ENCODE data around the gene BMP7. TPM values are rescaled to one million over a fixed set of nuclear protein-coding genes. Genes with fewer than 3 reads are reported as not detected.

BMP7 gene
- total and polyA plus RNA-seq, 7 donors: under 0.01 to 5.4 (median 2.5) TPM

DNA sequence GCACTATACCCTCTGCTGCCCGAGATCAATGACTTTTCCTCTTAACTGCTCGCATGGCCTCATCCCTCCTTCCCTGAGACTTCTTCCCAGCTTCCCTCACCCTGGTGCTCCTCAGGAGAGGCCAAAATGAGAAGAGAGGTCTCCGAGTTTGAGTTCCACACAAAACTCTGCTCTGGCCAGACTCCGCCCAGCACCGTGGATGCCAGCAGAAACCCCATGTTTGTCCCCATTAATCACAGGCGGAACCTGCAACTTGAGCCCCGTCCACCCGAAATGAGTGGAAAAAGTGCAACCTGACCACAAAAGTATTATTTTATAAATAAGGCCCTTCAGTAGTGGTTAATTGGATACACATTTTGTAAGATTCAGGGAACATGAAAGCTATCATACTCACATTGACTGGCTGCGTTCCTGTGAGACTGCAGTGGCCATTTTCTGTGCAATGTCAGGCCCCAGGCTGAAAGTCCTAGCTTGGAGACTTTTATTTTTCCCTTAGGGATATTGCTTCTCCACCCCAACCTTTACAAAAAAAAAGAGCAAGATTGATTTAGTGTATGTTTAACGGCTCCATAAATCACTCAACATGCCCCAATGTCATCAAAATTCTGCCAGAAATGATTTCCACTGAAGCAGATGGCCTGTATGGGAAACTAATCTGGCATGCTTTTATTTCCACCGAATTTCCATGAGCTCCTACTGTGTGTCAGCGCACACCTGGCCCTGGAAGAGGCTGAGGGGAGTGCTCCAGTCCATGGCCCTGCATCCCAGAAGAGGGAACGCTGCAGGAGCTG is 134.6 kb downstream of the BMP7 start:
- H3K4me1 ChIP-seq: no peaks in the 10 kb centered on the region
- intact Hi-C loops (cut with DNase I): no loop called here
- TF ChIP-seq POLR2AphosphoS5 (IDR thresholded peaks at IDR 0.05): no peak
- TF ChIP-seq, protein P1, sequence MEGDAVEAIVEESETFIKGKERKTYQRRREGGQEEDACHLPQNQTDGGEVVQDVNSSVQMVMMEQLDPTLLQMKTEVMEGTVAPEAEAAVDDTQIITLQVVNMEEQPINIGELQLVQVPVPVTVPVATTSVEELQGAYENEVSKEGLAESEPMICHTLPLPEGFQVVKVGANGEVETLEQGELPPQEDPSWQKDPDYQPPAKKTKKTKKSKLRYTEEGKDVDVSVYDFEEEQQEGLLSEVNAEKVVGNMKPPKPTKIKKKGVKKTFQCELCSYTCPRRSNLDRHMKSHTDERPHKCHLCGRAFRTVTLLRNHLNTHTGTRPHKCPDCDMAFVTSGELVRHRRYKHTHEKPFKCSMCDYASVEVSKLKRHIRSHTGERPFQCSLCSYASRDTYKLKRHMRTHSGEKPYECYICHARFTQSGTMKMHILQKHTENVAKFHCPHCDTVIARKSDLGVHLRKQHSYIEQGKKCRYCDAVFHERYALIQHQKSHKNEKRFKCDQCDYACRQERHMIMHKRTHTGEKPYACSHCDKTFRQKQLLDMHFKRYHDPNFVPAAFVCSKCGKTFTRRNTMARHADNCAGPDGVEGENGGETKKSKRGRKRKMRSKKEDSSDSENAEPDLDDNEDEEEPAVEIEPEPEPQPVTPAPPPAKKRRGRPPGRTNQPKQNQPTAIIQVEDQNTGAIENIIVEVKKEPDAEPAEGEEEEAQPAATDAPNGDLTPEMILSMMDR (IDR thresholded peaks at IDR 0.05): no peak
- TF ChIP-seq EP300 (IDR thresholded peaks at IDR 0.05): no peak
- TF ChIP-seq POLR2A (IDR thresholded peaks at IDR 0.05): no peak
- WGBS, 2 donors: 70 to 83% methylated on average over 13 of the region's 13 CpGs
- no peaks in the 10 kb centered on the region for H3K9me3 ChIP-seq
- H3K36me3 ChIP-seq: no peaks in the 10 kb centered on the region
- H3K27me3 ChIP-seq: peaks cover 0 to 5% (median 0%) of the 10 kb centered on the region in 3 donors
- H3K4me3 ChIP-seq: no peak overlapping the region
- H3K27ac ChIP-seq: no peak overlapping the region
- no peak for DNase-seq

DNA sequence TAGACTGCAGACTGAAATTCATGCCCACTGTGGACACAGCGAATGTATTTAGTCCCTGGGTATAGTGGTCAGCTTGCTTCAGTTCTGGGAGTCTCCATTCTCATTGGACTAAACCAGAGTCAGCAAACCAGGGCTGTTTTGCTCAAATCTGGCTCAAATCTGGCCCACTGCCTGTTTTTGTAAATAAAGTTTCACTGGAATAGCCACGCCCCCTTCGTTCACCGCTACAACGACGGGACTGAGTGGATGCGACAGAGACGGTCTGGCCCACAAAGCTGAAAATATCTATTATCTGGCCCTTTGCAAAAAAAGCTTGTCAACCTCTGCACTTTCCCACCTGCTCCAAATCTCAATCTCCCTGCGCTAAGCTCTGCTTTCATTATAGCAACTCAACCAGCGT is 135.4 kb downstream of the BMP7 start:
- TF ChIP-seq, protein P1 (IDR thresholded peaks at IDR 0.05): no peak
- TF ChIP-seq POLR2A (IDR thresholded peaks at IDR 0.05): no peak
- TF ChIP-seq POLR2AphosphoS5 (IDR thresholded peaks at IDR 0.05): no peak
- TF ChIP-seq EP300 (IDR thresholded peaks at IDR 0.05): no peak
- intact Hi-C loops (cut with DNase I): no loop called here
- Histone ChIP-seq H3K9me3 (no peaks in the 10 kb centered on the region), H3K27me3 (peaks cover 0 to 5% (median 0%) of the 10 kb centered on the region in 3 donors), H3K27ac (no peak overlapping the region), H3K4me3 (no peak overlapping the region), H3K4me1 (no peaks in the 10 kb centered on the region), H3K36me3 (no peaks in the 10 kb centered on the region)
- no peak for DNase-seq
- 76 to 88% methylated on average over 10 of the region's 10 CpGs for WGBS, 2 donors

DNA sequence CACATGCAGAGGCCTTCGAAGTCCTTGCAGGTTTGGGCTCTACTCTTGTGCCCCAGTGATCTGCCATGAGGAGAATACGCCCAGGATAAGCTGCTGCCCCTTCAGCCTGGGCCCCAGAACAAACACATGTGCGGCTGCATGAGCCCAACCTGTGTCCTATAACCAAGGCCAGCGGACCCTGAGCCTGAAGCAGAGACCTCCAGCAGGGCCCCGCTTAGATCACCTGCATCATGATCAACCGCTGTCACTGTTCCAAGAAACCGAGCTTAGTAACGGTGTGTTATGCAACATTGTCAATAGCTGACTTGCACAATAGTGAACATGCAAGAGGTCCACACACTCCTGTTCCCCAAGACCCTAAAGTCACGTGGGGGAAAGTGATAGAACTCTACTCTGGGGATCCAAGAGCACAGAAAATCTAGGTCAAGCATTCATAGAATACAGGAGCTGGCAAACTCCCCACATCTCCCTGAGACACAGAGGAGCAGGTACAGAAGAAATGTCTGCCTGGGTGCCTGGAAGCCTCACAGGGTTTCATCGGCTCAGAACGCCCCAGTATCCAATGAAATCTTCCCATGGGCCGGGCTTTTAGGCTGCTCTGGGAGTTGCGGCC is 136.2 kb downstream of the BMP7 start:
- no peak for TF ChIP-seq POLR2AphosphoS5 (IDR thresholded peaks at IDR 0.05)
- TF ChIP-seq, protein P1 (IDR thresholded peaks at IDR 0.05): no peak
- no peak for TF ChIP-seq POLR2A (IDR thresholded peaks at IDR 0.05)
- Histone ChIP-seq H3K9me3 (no peaks in the 10 kb centered on the region), H3K4me3 (no peak overlapping the region), H3K36me3 (no peaks in the 10 kb centered on the region), H3K27me3 (peaks cover 0 to 5% (median 0%) of the 10 kb centered on the region in 3 donors), H3K27ac (no peak overlapping the region), H3K4me1 (no peaks in the 10 kb centered on the region)
- 66 to 83% methylated on average over 13 of the region's 13 CpGs for WGBS, 2 donors
- no peak for DNase-seq
- intact Hi-C loops (cut with DNase I): no loop called here

DNA sequence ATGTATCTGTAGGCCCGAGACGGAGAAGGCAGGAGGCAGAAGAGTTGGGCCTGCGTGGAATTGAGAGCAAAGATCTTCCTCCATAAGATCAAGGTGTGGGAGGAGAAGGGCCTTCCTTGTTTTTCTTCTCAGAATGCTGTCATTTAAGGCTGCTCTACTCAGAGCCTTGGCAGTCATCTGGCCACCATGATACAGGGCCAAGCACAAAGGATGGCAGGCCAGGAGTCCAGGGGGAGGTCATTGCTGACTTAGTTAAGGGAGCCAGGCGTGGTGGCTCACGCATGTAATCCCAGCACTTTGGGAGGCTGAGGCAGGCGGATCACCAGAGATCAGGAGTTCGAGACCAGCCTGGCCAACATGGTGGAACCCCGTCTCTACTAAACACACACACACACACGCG is 137.1 kb downstream of the BMP7 start:
- peak in 1 of 2 donors; percentile 1 for TF ChIP-seq POLR2A (IDR thresholded peaks at IDR 0.05)
- TF ChIP-seq, protein P1 (IDR thresholded peaks at IDR 0.05): no peak
- no peak for DNase-seq
- intact Hi-C loops (cut with DNase I): no loop called here
- Histone ChIP-seq H3K9me3 (no peaks in the 10 kb centered on the region), H3K4me1 (no peaks in the 10 kb centered on the region), H3K27me3 (peaks cover 0 to 5% (median 0%) of the 10 kb centered on the region in 3 donors), H3K27ac (no peak overlapping the region), H3K36me3 (no peaks in the 10 kb centered on the region), H3K4me3 (no peak overlapping the region)
- WGBS, 2 donors: 94 to 97% methylated on average over 10 of the region's 10 CpGs

Data from sigmoid colon (tissue), 7 donors.